GM21576 (cell line): ENCODE measurements around the gene OR13G1.
"Not testable (repeated sequence)": the region's sequence is repeated elsewhere in the genome, so short reads cannot be mapped to it uniquely, and the experiment has no call there.

Source experiments
- ATAC-seq: cut with Tn5 transposase; IDR thresholded peaks from one replicate; pipeline ENCODE4 v1.9.1; 2021; ENCODE audit warnings: mild to moderate bottlenecking, moderate library complexity; ENCODE audit not compliant: unreplicated experiment

Gene OR13G1, protein sequence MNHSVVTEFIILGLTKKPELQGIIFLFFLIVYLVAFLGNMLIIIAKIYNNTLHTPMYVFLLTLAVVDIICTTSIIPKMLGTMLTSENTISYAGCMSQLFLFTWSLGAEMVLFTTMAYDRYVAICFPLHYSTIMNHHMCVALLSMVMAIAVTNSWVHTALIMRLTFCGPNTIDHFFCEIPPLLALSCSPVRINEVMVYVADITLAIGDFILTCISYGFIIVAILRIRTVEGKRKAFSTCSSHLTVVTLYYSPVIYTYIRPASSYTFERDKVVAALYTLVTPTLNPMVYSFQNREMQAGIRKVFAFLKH

DNA sequence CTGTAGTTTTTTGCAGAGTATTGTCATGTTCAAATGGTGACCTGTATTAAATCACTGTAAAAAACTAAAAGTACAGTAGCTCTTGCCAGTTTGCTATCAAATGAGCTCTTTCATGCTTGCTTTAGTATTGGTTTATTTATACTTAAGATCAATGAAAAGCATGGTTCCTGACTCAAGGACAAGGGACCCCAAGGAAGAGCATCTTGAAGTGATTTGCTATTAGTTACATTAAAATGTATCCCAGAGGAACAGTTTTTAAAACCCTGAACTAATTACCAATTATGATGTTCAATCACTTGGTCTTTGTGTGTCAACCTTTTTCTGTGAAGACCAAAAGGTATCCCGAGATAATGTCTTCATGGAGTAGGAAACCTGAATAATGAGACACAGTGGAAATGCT is at the start of gene OR13G1:
OR13G1 (minus strand) TSS at position 101 of the 400 bp plus-strand sequence. CDS start 6,698 bp downstream, outside the sequence.
- no peak for ATAC-seq

DNA sequence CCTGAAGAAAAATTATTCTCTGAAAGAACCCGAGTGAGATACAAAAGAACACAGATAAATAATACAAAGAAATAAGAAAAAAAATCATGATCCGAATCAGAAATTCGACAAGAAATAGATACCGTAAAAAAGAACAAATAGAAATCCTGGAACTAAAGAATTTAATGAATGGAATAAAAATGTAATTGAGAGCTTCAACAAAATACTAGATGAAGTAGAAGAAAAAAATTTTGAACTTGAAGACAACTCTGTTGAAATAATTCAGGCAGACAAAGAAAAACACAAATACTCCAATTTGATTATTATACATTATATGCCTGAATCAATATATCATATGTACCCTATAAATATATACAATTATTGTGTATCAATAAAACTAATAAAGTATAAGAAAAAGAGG is 41.7 kb upstream of the OR13G1 start:
- ATAC-seq: no peak

DNA sequence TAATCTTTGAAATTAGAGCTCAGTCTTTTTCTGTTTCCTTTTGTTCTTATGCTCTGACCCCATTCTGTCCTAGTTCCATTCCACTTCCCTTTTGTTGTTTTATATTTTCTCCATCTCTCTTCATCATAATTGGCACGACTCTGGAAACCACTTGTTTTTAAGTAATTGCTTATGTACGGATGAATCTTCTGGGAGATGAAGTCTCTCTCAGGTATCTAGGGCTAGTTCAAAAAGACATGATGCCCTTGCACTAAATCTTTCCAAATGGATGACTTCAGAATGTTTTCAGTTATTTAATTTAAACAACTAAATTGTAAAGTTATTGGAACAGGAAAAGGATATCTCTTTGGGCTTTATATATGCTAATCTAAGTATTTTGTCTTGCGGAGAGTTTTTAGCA is 37.0 kb upstream of the OR13G1 start, which contains the start of gene OR6F1:
OR6F1 (minus strand) TSS at position 101 of the 400 bp plus-strand sequence. CDS start 3,891 bp downstream, outside the sequence.
- no peak for ATAC-seq

DNA sequence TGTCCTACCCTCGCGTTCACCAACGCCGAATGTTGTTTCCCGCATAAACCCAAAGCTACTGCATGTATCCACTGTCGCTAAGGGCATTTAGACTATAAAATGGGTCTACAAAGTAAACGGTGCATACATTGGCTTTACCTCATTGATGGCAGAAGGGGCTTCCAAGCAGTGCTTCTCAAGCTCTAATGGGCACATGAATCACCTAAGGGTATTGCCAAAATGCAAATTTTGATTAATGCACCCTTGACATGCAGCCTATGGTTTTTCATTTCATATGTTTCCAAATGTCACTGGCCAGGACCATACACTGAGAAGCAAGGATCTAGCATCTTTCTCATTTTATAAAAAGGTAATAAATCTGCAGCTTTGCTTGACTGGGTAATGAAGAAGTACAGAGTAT is 34.2 kb upstream of the OR13G1 start:
- no peak for ATAC-seq

DNA sequence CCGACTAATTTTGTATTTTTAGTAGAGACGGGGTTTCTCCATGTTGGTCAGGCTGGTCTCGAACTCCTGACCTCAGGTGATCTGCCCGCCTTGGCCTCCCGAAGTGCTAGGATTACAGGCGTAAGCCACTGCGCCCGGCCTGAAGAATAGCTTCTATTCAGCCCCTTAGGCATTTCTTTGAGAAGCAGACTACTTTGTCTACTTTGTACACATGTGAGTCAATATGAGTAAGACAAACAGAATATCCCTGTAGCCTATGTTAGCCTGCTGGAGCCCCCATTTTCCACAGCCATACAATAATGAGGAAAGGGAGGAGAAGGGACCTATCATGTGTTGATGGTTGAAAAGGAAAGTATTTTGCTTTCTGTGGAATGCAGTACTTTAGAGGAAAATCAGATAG is 31.1 kb upstream of the OR13G1 start:
- ATAC-seq: not testable (repeated sequence)

DNA sequence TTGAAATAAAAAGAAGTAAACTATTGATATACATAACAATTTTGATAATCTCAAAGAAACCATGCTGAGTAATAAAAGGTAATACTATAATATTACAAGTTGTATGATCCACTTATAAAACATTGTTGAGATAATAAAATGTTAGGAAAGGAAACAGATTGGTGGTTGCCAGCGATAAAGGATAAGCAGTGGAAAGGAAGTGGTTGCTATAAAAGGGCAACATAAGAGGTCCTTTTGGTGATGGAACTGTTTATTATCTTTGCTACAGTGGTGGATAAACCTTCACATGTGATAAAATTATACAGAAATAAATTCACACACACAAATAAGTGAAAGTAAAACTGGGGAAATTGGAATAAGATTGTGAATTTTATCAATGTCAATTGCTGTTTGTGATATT is 21.8 kb upstream of the OR13G1 start:
- ATAC-seq: no peak

DNA sequence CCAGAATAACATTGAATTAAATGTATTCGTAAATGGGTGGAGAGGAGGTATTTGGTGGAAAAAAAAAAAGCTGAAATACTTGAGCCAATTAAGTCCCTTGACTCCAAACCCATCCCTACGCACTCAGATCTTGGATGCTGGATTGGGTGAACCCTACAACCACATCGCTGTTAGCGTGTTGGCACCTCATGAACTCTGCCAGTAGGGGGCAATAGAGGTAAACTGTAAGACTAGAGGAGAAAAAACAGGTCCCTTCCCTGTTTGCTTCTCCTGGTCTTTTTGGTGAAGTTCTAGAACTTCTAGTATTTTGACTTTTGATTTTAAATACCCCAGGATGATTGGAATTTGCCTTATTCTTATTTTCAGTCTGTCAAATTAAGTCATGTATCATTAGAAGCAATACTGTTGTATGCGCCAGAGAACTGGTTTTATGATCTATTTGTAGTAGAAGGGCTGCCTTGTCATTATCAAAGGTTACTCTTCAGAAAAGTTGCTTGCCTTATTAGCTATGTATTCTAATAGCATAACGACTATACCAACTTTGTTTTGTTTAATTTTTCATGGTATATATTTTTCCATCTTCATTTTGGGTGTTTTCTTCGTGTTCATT is 1.9 kb upstream of the OR13G1 start:
- ATAC-seq: peak; percentile 95

DNA sequence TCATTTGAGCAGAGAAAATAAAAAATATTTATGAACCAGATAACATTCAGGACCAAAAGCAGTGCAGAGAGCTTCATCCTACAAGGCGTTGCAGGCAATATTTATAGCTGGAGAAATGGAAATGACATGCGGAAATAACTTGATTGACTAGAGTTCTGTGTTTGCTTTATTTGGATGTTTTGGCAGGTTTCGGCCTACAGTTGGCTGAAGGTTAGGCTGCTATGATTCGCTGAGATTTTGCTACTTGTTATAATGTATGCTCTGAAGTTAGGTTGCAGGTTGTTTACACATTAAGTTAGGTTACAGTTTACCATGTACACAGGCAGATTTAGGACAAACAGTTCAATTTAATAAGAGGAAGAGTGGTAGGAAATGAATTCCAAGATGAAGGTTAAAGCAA is 632 bp upstream of the OR13G1 start:
- no peak for ATAC-seq

DNA sequence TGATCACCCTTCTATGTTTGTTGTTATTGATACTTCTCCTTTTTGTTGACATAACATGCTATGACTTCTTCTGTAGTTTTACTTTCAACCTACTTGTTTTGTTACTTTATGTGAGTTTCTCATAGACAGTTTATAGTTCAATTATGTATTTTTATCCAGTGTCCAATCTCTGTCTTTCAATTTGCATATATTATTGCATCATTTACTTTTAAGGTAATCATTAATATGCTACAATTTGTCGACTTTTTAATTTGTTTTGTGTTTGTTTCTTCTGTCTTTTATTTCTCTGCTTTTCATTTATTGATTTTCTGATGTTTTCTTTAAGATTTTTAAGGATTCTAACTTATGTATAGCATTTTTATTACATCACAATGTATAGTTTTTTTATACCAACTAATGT is 10.3 kb downstream of the OR13G1 start:
- ATAC-seq: no peak

DNA sequence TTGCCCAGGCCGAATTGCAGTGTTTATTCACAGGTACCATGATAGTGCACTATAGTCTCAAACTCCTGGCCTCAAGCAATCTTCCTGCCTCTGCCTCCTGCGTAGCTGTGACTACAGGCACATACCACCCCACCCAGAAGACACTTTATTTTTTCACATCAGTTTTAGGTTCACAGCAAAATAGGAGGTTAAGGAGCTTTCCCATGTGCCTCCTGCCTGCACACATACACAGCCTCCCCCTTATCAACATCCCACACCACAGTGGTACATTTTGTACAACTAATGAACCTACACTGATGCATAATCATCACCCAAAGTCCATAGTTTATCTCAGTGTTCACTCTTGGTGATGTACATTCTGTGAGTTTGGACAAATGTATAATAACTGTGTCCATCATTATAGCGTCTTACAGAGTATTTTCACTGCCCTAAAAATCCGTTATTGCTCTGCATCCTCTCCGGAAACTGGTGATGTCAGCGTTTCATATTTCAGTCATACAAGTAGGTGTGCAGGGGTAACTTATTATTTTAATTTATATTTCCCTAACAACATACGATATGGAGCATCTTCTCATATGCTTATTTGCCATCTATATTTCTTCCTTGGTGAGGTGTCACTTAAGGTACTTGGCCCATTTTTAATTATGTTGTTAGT is 23.2 kb downstream of the OR13G1 start:
- no peak for ATAC-seq

DNA sequence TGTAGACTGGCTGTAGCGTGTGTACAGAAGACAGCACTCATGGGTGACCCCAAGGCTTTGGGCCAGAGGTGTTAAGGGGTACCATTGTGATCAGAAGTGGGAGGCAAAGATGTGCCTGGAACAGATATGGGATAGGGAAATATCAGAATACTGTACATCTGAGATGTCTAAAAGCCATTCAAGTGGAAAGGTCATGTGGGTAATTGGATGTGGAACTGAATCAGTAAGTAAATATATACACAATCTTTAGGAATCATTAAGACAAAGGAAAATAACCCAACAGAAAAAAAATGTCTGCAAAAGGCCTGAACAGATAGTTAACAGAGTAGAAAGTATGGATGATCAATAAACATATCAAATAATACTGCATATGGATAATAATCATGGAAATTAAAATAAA is 26.5 kb downstream of the OR13G1 start:
- no peak for ATAC-seq

DNA sequence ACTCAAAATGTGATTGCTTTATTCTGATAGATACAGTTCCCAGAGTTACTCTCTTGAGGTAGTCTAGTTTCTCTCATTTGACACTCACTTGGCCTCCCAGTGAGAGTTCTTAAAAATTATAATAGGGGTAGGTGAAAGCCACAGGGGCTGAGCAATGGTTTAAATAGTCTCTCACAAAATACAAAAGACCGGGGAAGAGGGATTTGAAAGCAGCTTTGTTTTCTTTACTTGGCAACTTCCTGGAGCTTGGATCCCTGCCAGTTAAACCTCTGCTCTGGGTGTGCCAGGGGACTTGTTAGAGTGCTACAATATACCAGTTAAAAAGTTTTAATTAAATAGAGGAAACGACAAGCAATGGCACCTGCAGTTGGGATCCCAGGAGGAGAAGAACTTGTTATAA is 31.7 kb downstream of the OR13G1 start:
- no peak for ATAC-seq

DNA sequence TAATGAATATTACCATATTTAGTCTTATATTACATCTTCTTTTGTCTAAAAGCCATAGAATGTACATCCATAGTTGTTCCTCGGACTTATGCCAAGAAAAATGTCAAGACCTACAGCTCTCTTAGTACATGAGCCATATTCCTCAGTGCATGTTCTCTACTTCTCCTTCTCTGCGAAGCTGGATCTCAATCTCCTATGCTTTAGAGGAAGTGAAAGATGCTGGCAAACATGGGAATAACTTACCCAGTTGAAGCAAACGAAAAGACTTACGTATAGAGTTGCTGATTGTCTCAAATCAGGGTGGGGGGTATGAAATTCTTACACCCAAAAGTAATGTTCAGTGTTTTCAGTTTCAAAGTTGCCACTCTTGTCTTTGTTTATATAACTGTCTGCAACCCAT is 32.7 kb downstream of the OR13G1 start:
- ATAC-seq: no peak

DNA sequence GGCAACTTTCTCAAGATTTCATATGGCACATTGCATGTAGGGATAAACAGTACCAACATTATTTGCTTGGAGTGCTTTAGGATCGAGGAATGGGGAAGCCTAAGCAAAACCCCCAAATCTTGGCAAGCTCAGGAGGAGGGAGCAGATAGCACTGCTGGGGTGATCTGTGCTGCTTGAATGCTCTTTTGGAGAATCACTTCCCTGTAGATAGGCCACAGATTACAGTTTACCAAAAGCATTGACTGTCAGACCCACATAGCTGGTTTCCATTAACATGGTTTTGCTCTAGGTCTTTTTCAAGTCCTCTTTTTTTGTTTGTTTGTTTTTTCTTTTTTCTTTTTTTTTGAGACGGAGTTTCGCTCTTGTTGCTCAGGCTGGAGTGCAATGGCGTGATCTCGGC is 36.8 kb downstream of the OR13G1 start:
- ATAC-seq: no peak

DNA sequence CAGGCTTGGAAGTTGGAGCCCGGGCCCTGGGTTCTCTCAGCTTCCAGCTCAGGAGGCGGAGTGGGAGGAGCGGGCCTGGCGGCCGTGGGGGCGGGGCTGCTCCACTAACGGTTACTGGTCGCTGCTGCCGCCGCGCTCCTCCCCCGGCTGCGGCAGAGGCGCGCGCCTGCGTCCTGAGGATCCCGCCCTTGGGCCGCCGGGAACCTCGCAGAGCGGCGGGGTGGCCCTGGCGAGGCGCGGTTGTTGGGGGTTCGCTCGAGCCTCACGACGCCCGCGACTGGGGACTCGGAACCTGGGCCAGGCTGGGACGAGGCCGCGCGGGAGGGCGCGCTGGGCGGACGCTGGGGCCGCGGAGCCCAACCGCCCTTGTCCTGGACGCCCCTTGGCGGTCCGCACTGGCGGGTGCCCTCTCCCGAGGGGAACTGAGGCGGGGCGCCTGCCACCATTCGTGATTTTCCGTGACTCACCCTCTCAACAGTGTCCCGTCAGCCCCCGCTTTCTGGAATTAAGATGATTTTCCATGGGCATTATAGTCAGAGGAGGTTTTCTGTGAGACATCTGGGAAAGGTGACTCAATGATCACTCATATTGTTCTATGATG is 40.1 kb downstream of the OR13G1 start:
- ATAC-seq: no peak

DNA sequence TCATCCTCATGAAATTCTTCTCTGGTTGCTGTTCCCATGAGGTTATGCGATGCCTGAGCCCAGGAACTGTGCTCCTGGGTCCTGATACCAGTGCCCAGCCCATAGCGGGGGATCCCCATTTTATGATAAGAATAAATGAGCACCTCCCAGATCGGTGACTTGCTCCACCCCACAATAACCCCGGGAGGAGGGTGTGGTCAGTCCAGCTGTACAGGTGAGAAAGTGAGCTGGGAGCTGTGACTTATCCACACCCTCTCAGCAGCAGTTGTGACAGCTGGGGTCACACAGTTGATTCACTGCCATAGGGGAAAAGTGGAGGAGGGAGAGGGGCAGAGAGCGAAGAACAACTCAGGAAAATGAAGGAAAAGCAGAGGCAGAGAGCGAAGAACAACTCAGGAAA is 40.8 kb downstream of the OR13G1 start:
- ATAC-seq: no peak

DNA sequence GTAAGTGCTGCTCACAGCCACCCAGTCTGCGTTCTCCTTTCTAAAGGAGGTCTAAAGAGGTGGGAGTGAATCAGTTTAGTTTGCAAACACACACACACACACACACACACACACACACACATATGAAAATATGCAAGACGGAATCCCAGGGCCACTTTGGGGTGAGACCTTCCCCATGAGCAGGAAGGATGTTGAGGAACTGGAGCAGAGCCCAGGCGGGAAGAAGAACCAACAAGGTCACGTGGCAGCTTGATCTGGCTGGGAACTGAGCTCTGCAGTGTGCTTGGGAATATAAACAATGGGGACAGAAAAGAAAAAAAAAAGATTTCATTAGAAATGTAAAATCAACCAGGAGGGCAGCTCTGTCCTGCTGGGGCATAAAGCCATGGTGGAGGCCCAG is 41.5 kb downstream of the OR13G1 start:
- ATAC-seq: no peak

DNA sequence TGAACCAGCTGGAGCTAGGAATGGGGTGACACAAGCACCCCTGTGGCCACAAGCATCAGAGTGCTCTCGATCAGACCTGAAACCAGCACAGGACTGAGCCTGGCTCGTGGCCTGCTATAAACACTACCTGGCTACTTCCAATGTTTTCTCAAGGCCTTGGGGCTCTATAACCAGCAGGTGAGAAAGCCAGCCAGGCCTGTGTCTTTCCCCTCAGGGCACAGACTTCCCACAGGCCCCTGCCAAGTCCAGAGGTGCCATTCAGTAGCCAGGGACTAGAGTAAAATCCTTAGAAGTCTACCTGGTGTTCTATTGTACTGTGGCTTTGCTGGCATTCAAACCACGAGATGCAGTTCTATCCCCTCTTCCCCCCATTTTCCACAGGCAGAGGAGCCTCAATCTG is 51.6 kb downstream of the OR13G1 start:
- no peak for ATAC-seq
